Liver (tissue), 9 donors: ENCODE data around the gene CLIP4. TPM values are rescaled to one million over a fixed set of nuclear protein-coding genes. Genes with fewer than 3 reads are reported as not detected.

Experiments used
- DNase-seq: peaks from one replicate; pipeline ENCODE4 v3.0.0-alpha.2; 2017; ENCODE audit warnings: low spot score
- H3K27ac ChIP-seq, 2 donors: one replicate each; pipeline ENCODE4 v1.7.0; 2013; ENCODE audit warnings: inconsistent platforms in 2 of 2, low read length in 2 of 2, control low read depth in 1 of 2, low read depth in 1 of 2, mild to moderate bottlenecking in 1 of 2
- H3K27me3 ChIP-seq, 4 donors: one replicate each; pipeline versions ENCODE4 v1.6.1 to v1.7.0; 2013; ENCODE audit warnings: low read length in 3 of 4, inconsistent platforms in 1 of 4, mild to moderate bottlenecking in 1 of 4, moderate library complexity in 1 of 4; ENCODE audit not compliant: control insufficient read depth in 4 of 4, insufficient read depth in 4 of 4
- H3K36me3 ChIP-seq, 4 donors: one replicate each; pipeline versions ENCODE4 v1.6.1 to v1.7.0; 2013; ENCODE audit warnings: low read length in 3 of 4, mild to moderate bottlenecking in 3 of 4, low read depth in 1 of 4, moderate library complexity in 1 of 4; ENCODE audit not compliant: control insufficient read depth in 4 of 4, insufficient read depth in 3 of 4
- H3K4me1 ChIP-seq, 4 donors: one replicate each; pipeline versions ENCODE4 v1.6.1 to v1.7.0; 2013; ENCODE audit warnings: low read length in 3 of 4, mild to moderate bottlenecking in 3 of 4, moderate library complexity in 1 of 4; ENCODE audit not compliant: control insufficient read depth in 4 of 4, insufficient read depth in 4 of 4
- H3K4me3 ChIP-seq, 3 donors: one replicate each; pipeline versions ENCODE4 v1.6.1 to v1.7.0; 2013; ENCODE audit warnings: low read length in 3 of 3, control low read depth in 1 of 3, low read depth in 1 of 3, mild to moderate bottlenecking in 1 of 3
- H3K9ac ChIP-seq, 2 donors: one replicate each; pipeline ENCODE4 v1.7.0; 2013; ENCODE audit warnings: low read length in 2 of 2, mild to moderate bottlenecking in 2 of 2, moderate library complexity in 2 of 2, control low read depth in 1 of 2, low read depth in 1 of 2
- H3K9me3 ChIP-seq, 4 donors: one replicate each; pipeline versions ENCODE4 v1.6.1 to v1.7.0; 2013; ENCODE audit warnings: low read length in 3 of 4; ENCODE audit not compliant: control insufficient read depth in 4 of 4
- ATF3 ChIP-seq: IDR thresholded peaks from 2 replicates; pipeline ENCODE4 v1.6.1; 2016; ENCODE audit warnings: antibody characterized with exemption
- EGR1 ChIP-seq, 2 donors: IDR thresholded peaks; 2 replicates each; pipeline ENCODE4 v1.6.1; 2016 to 2018; ENCODE audit warnings: antibody characterized with exemption in 2 of 2, low read depth in 2 of 2
- FOXA1 ChIP-seq: IDR thresholded peaks from 2 replicates; pipeline ENCODE4 v1.6.1; 2016; ENCODE audit warnings: antibody characterized with exemption
- FOXA2 ChIP-seq: IDR thresholded peaks from 2 replicates; pipeline ENCODE4 v1.6.1; 2016; ENCODE audit warnings: antibody characterized with exemption
- GABPA ChIP-seq, 2 donors: IDR thresholded peaks in 1 of 2; conservative IDR thresholded peaks in 1 of 2; 2 replicates each; pipeline ENCODE4 v1.6.1; 2016; ENCODE audit warnings: antibody characterized with exemption in 2 of 2, mild to moderate bottlenecking in 1 of 2, moderate library complexity in 1 of 2
- HNF4A ChIP-seq, 2 donors: conservative IDR thresholded peaks; 2 replicates each; pipeline ENCODE4 v1.6.1; 2016; ENCODE audit warnings: antibody characterized with exemption in 2 of 2, mild to moderate bottlenecking in 2 of 2
- HNF4G ChIP-seq: IDR thresholded peaks from 2 replicates; pipeline ENCODE4 v1.6.1; 2016; ENCODE audit warnings: antibody characterized with exemption
- JUND ChIP-seq, 2 donors: IDR thresholded peaks; 2 replicates each; pipeline ENCODE4 v1.6.1; 2016; ENCODE audit warnings: antibody characterized with exemption in 2 of 2
- MAX ChIP-seq: IDR thresholded peaks from 2 replicates; pipeline ENCODE4 v1.6.1; 2016; ENCODE audit warnings: antibody characterized with exemption
- NR2F2 ChIP-seq: IDR thresholded peaks from 2 replicates; pipeline ENCODE4 v1.6.1; 2016; ENCODE audit warnings: antibody characterized with exemption
- RAD21 ChIP-seq, 2 donors: IDR thresholded peaks; 2 replicates each; pipeline ENCODE4 v1.6.1; 2016; ENCODE audit warnings: antibody characterized with exemption in 2 of 2, mild to moderate bottlenecking in 2 of 2
- RXRA ChIP-seq, 2 donors: IDR thresholded peaks; 2 replicates each; pipeline ENCODE4 v1.6.1; 2017 to 2018; ENCODE audit warnings: antibody characterized with exemption in 2 of 2, mild to moderate bottlenecking in 1 of 2
- SP1 ChIP-seq: IDR thresholded peaks from 2 replicates; pipeline ENCODE4 v1.6.1; 2018; ENCODE audit warnings: antibody characterized with exemption, mild to moderate bottlenecking
- TAF1 ChIP-seq: conservative IDR thresholded peaks from 2 replicates; pipeline ENCODE4 v1.6.1; 2016; ENCODE audit warnings: antibody characterized with exemption, mild to moderate bottlenecking
- YY1 ChIP-seq: IDR thresholded peaks from 2 replicates; pipeline ENCODE4 v1.6.1; 2016; ENCODE audit warnings: antibody characterized with exemption, mild to moderate bottlenecking
- ZBTB33 ChIP-seq: IDR thresholded peaks from 2 replicates; pipeline ENCODE4 v1.6.1; 2016; ENCODE audit warnings: antibody characterized with exemption
- WGBS: extraction: QIAGEN DNeasy Blood & Tissue Kit; methylation state at CpG from one replicate; pipeline ENCODE4 v1.1.7; 2013; 5-methylcytosine and 5-hydroxymethylcytosine counted together
- polyA plus RNA-seq, 2 donors: library from polyadenylated mRNA; stranded (reverse) in 1 of 2; unstranded in 1 of 2; fragments of 200-250 nt in 1 of 2; fragments of >200 nt in 1 of 2; fragmentation: Nextera tagmentation in 1 of 2; extraction: Ambion mirVana in 1 of 2; gene quantifications; one replicate each; pipeline versions ENCODE4 v1.2.1 to v1.2.3, GENCODE V29; 2013 to 2015
- total RNA-seq, 2 donors: library from RNA; depleted of rRNA; stranded (reverse); fragments of >200 nt; gene quantifications; one replicate each; pipeline ENCODE4 v1.2.3, GENCODE V29; 2014
- TF ChIP-seq, protein P1 (sequence below): IDR thresholded peaks from 2 replicates; pipeline ENCODE4 v1.6.1; 2016; ENCODE audit warnings: antibody characterized with exemption, mild to moderate bottlenecking
- TF ChIP-seq, protein P2 (sequence below): fragments of 150-350 bp; IDR thresholded peaks from 2 replicates; pipeline ENCODE4 v1.5.1; 2017; ENCODE audit warnings: improper control_type of control experiment, low read depth, low read length; ENCODE audit not compliant: missing input control
- donor health status: healthy.
- donor health status: healthy.
- donor health status: healthy.
- donor health status: healthy.
- donor health status: healthy.

CLIP4 gene
- total and polyA plus RNA-seq, 4 donors = 1.3 to 6.7 (median 3.2) TPM

DNA sequence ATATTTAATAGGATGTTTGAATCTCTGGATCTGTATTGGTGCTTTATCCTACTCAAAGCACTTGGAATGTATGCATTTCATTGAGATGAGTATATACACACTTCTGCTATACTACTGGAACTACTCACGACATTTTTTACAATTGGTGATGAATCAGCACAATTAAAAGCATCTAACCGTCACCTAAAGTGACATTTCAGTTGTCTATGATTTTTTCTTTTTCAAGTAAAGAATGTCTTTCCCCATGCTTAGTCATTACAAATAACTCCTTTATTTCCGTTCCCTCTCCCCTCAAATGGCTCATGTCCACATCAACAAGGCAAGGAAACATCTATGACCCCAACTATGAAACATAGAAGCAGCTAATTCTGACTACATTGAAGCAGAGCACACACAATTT lies 77.3 kb downstream of the CLIP4 start:
- DNase-seq = no peak
- TF ChIP-seq RXRA (IDR thresholded peaks at IDR 0.05) = no peak
- TF ChIP-seq MAX = no peak
- no peak for TF ChIP-seq NR2F2
- no peak for TF ChIP-seq FOXA2
- TF ChIP-seq RAD21 (IDR thresholded peaks at IDR 0.05) = no peak
- no peak for TF ChIP-seq HNF4G
- no peak for TF ChIP-seq ZBTB33
- no peak for TF ChIP-seq HNF4A (conservative IDR thresholded peaks at IDR 0.05)
- TF ChIP-seq, protein P1, sequence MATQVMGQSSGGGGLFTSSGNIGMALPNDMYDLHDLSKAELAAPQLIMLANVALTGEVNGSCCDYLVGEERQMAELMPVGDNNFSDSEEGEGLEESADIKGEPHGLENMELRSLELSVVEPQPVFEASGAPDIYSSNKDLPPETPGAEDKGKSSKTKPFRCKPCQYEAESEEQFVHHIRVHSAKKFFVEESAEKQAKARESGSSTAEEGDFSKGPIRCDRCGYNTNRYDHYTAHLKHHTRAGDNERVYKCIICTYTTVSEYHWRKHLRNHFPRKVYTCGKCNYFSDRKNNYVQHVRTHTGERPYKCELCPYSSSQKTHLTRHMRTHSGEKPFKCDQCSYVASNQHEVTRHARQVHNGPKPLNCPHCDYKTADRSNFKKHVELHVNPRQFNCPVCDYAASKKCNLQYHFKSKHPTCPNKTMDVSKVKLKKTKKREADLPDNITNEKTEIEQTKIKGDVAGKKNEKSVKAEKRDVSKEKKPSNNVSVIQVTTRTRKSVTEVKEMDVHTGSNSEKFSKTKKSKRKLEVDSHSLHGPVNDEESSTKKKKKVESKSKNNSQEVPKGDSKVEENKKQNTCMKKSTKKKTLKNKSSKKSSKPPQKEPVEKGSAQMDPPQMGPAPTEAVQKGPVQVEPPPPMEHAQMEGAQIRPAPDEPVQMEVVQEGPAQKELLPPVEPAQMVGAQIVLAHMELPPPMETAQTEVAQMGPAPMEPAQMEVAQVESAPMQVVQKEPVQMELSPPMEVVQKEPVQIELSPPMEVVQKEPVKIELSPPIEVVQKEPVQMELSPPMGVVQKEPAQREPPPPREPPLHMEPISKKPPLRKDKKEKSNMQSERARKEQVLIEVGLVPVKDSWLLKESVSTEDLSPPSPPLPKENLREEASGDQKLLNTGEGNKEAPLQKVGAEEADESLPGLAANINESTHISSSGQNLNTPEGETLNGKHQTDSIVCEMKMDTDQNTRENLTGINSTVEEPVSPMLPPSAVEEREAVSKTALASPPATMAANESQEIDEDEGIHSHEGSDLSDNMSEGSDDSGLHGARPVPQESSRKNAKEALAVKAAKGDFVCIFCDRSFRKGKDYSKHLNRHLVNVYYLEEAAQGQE = no peak
- TF ChIP-seq EGR1 (IDR thresholded peaks at IDR 0.05; ENCODE audit: low read depth in 2 of 2) = no peak
- TF ChIP-seq SP1 = no peak
- TF ChIP-seq YY1 = no peak
- no peak for TF ChIP-seq GABPA (IDR thresholded peaks at IDR 0.05 in 1 of 2, conservative IDR thresholded peaks at IDR 0.05 in 1 of 2)
- TF ChIP-seq FOXA1 = no peak
- no peak for TF ChIP-seq TAF1
- TF ChIP-seq, protein P2, sequence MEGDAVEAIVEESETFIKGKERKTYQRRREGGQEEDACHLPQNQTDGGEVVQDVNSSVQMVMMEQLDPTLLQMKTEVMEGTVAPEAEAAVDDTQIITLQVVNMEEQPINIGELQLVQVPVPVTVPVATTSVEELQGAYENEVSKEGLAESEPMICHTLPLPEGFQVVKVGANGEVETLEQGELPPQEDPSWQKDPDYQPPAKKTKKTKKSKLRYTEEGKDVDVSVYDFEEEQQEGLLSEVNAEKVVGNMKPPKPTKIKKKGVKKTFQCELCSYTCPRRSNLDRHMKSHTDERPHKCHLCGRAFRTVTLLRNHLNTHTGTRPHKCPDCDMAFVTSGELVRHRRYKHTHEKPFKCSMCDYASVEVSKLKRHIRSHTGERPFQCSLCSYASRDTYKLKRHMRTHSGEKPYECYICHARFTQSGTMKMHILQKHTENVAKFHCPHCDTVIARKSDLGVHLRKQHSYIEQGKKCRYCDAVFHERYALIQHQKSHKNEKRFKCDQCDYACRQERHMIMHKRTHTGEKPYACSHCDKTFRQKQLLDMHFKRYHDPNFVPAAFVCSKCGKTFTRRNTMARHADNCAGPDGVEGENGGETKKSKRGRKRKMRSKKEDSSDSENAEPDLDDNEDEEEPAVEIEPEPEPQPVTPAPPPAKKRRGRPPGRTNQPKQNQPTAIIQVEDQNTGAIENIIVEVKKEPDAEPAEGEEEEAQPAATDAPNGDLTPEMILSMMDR = no peak
- no peak for TF ChIP-seq JUND (IDR thresholded peaks at IDR 0.05)
- TF ChIP-seq ATF3 = no peak
- H3K27ac ChIP-seq = no peak overlapping the region
- WGBS = 80% methylated on average over 3 of the region's 3 CpGs
- H3K4me1 ChIP-seq = no peaks in the 10 kb centered on the region
- no peak overlapping the region for H3K9ac ChIP-seq
- no peak overlapping the region for H3K4me3 ChIP-seq
- H3K9me3 ChIP-seq = no peaks in the 10 kb centered on the region
- no peaks in the 10 kb centered on the region for H3K27me3 ChIP-seq
- H3K36me3 ChIP-seq = no peaks in the 10 kb centered on the region

GRCh38 chr2:29193111-29193510 lies 77.9 kb downstream of the CLIP4 start:
- no peaks in the 10 kb centered on the region for H3K4me1 ChIP-seq
- no peaks in the 10 kb centered on the region for H3K9me3 ChIP-seq
- H3K9ac ChIP-seq = no peak overlapping the region
- H3K27me3 ChIP-seq = no peaks in the 10 kb centered on the region
- no peak for DNase-seq
- 93% methylated on average over 12 of the region's 12 CpGs for WGBS
- H3K4me3 ChIP-seq = no peak overlapping the region
- H3K36me3 ChIP-seq = no peaks in the 10 kb centered on the region
- H3K27ac ChIP-seq = no peak overlapping the region
- TF ChIP-seq SP1 = no peak
- TF ChIP-seq ZBTB33 = no peak
- TF ChIP-seq TAF1 = no peak
- TF ChIP-seq YY1 = no peak
- TF ChIP-seq, protein P1 = no peak
- no peak for TF ChIP-seq NR2F2
- no peak for TF ChIP-seq HNF4G
- no peak for TF ChIP-seq ATF3
